A673 (cell line): ENCODE measurements around the gene CCDC127. TPM values are rescaled to one million over a fixed set of nuclear protein-coding genes. Genes with fewer than 3 reads are reported as not detected.

ENCODE experiments used
- BruUV-seq: library from RNA; stranded (reverse); fragments of 400-500 nt; replicated peaks from 2 replicates; lab custom pipeline; 2021; lab: Mats Ljungman, UMichigan
- CTCF ChIA-PET: fragments of 300-600 bp; sonication (Branson Sonifier 250); formaldehyde crosslinking; loops from one replicate; lab custom pipeline; 2022; ENCODE audit warnings: antibody characterized with exemption; lab: Charles Lee
- POLR2A ChIA-PET: fragments of 300-600 bp; sonication (Branson Sonifier 250); formaldehyde crosslinking; loops from one replicate; lab custom pipeline; 2022; ENCODE audit warnings: antibody characterized with exemption; ENCODE audit not compliant: low non-redundant PET; lab: Charles Lee
- DNase-seq: peaks from one replicate; pipeline ENCODE4 v3.0.0-alpha.2; 2015; ENCODE audit warnings: low spot score
- H3K27ac ChIP-seq: fragments of 200-600 bp; sonication (generic); 2 replicates; pipeline ENCODE4 v1.5.1; 2016; ENCODE audit warnings: mixed run types, low read depth, mild to moderate bottlenecking, mixed read lengths, antibody characterized with exemption, low read length; ENCODE audit not compliant: poor library complexity, severe bottlenecking
- H3K27me3 ChIP-seq: fragments of 200-600 bp; sonication (generic); replicated peaks from 2 replicates; pipeline ENCODE4 v1.6.1; 2017; ENCODE audit warnings: mixed run types, low read depth, mild to moderate bottlenecking, mixed read lengths, antibody characterized with exemption, low read length; ENCODE audit not compliant: insufficient read depth, poor library complexity
- H3K36me3 ChIP-seq: fragments of 200-600 bp; sonication (generic); 2 replicates; pipeline ENCODE4 v1.6.1; 2016; ENCODE audit warnings: mixed run types, mild to moderate bottlenecking, mixed read lengths, antibody characterized with exemption, low read length; ENCODE audit not compliant: insufficient read depth, poor library complexity, severe bottlenecking
- H3K4me1 ChIP-seq: fragments of 200-600 bp; sonication (generic); 2 replicates; pipeline ENCODE4 v1.6.1; 2017; ENCODE audit warnings: mixed run types, mild to moderate bottlenecking, mixed read lengths, antibody characterized with exemption, low read length; ENCODE audit not compliant: insufficient read depth, poor library complexity, severe bottlenecking
- H3K4me3 ChIP-seq: fragments of 200-600 bp; sonication (generic); 2 replicates; pipeline ENCODE4 v1.5.1; 2016; ENCODE audit warnings: low read depth, mixed run types, mild to moderate bottlenecking, mixed read lengths, low read length; ENCODE audit not compliant: poor library complexity, severe bottlenecking
- H3K9me3 ChIP-seq: fragments of 200-600 bp; sonication (generic); 2 replicates; pipeline ENCODE4 v1.6.1; 2016; ENCODE audit warnings: mixed run types, low read depth, mild to moderate bottlenecking, mixed read lengths, antibody characterized with exemption, low read length; ENCODE audit not compliant: poor library complexity, severe bottlenecking
- CTCF ChIP-seq: fragments of 300-800, 200-600 bp; sonication (generic); conservative IDR thresholded peaks from 2 replicates; pipeline ENCODE4 v1.5.1; 2017; ENCODE audit warnings: low read depth, mild to moderate bottlenecking, antibody characterized with exemption, low read length, moderate library complexity, mixed read lengths
- EZH2 ChIP-seq: fragments of 200-600 bp; sonication (generic); IDR thresholded peaks from 2 replicates; pipeline ENCODE4 v1.6.1; 2017; ENCODE audit warnings: borderline replicate concordance, low read depth, mild to moderate bottlenecking, mixed read lengths, antibody characterized with exemption, low read length; ENCODE audit not compliant: poor library complexity, severe bottlenecking
- intact Hi-C: fragments of 100-400 bp; cut with micrococcal nuclease; formaldehyde crosslinking; loops from one replicate; pipeline ENCODE4 v1.10.0; 2022; ENCODE audit not compliant: unreplicated experiment
- total RNA-seq: library from RNA; stranded (reverse); gene quantifications from 2 replicates; pipeline ENCODE4 v1.2.3, GENCODE V29; 2021

Gene CCDC127
- total RNA-seq, 1 experiment from 2014 or later, result 8.8 TPM

GRCh38 chr5:206927-207536 is 10.9 kb downstream of the CCDC127 start:
- Histone ChIP-seq H3K4me1 (no peaks in the 10 kb centered on the region), H3K36me3 (peaks cover 19% of the 10 kb centered on the region), H3K27me3 (no peaks in the 10 kb centered on the region), H3K4me3 (no peak overlapping the region), H3K27ac (no peak overlapping the region), H3K9me3 (no peaks in the 10 kb centered on the region)
- CTCF ChIA-PET, result no interaction called here
- DNase-seq, result no peak
- TF ChIP-seq CTCF (no peak), EZH2 (no peak)
- no TSS peak for BruUV-seq
- intact Hi-C loops, result no loop called here
- POLR2A ChIA-PET, result no interaction called here

- TF ChIP-seq CTCF (no peak), EZH2 (no peak)
- H3K4me1 ChIP-seq, result no peaks in the 10 kb centered on the region
- no peak for DNase-seq
- no peak overlapping the region for H3K4me3 ChIP-seq
- CTCF ChIA-PET, result no interaction called here
- H3K36me3 ChIP-seq, result peaks cover 19% of the 10 kb centered on the region
- H3K27me3 ChIP-seq, result no peaks in the 10 kb centered on the region
- POLR2A ChIA-PET, result no interaction called here
- intact Hi-C loops, result no loop called here
- BruUV-seq, result no TSS peak
- no peaks in the 10 kb centered on the region for H3K9me3 ChIP-seq
- H3K27ac ChIP-seq, result no peak overlapping the region
These were observed 11.5 kb downstream of the CCDC127 start for GRCh38 chr5:206406-206805.

- no peak overlapping the region for H3K4me3 ChIP-seq
- H3K9me3 ChIP-seq, result no peaks in the 10 kb centered on the region
- H3K36me3 ChIP-seq, result peaks cover 19% of the 10 kb centered on the region
- H3K27me3 ChIP-seq, result no peaks in the 10 kb centered on the region
- TF ChIP-seq CTCF, result no peak
- no peak for TF ChIP-seq EZH2
- ChIA-PET POLR2A (no interaction called here), CTCF (no interaction called here)
- H3K4me1 ChIP-seq, result no peaks in the 10 kb centered on the region
- BruUV-seq, result TSS peak; percentile 54
- intact Hi-C loops, result no loop called here
- H3K27ac ChIP-seq, result no peak overlapping the region
- DNase-seq, result no peak
These were observed 12.8 kb downstream of the CCDC127 start for GRCh38 chr5:204966-205670.
